GF-D8 (cell line): ENCODE measurements around the gene DSP.

ENCODE experiments used
- DNase-seq: peaks from one replicate; lab custom pipeline; 2025; lab: John Stamatoyannopoulos, UW

DSP gene

DNA sequence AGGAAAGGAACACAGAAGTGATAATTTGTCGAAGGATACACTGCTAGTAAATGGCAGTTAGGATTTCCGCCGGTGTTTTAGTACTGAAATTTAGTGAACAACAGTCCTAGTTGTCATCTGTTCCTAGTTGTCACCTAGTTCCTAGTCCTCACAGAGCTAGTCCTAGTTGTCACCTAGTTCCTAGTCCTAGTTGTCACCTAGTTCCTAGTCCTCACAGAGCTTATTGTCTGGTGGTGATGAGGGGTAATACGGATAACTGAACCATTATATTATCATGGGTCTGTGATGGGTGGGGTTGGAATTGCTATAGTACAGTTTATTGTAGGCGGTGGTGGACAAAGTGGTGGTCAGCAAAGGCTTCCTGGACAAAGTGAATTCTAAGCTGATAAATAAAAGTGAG lies 50.3 kb downstream of the DSP start:
- DNase-seq: no peak

DNA sequence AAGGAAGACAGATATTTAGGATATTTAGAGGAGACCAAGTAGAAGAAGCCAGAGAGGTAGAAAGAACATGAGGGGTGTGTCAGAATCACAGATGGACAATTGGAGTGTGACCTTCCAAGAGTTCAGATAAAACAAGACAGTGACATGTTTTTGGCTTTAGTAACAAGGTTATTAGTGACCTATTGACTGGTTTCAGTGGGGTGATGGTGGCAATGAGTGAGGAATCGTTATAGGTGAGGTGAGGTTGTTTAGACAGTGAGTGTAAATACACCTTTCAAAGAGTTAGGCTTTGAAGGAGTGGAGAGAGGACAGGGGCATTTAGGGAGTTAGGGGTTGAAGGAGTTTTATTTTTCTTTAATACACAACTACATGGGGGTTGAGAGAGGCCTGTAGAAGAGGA lies 51.8 kb downstream of the DSP start:
- DNase-seq: no peak

DNA sequence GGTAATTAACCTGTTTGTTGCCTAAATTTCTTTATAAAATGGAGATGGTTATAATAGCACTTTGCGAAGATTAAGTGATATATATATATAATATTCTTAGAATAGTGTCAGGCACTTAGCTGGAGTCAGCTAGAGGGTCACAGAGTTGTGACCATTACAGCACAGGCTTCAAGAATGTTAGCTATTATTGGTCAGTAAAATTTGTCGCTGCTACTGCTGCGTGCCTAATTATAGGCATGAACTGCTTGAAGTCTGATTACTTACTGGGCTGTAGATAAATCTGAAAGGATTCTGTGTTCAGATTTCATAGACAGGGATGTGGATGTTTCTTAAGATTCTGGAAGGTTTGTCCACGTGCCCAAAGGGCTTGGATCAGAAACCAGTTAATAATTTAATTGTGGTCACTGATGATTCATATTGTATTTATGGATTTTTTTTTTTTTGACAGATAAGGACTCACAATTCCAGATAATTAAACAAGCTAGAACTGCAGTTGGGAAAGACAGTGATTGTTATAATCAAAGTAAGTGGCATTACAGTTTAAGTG lies 53.2 kb downstream of the DSP start:
- no peak for DNase-seq

- DNase-seq: no peak
These were observed 62.5 kb downstream of the DSP start for GRCh38 chr6:7604003-7604402.

DNA sequence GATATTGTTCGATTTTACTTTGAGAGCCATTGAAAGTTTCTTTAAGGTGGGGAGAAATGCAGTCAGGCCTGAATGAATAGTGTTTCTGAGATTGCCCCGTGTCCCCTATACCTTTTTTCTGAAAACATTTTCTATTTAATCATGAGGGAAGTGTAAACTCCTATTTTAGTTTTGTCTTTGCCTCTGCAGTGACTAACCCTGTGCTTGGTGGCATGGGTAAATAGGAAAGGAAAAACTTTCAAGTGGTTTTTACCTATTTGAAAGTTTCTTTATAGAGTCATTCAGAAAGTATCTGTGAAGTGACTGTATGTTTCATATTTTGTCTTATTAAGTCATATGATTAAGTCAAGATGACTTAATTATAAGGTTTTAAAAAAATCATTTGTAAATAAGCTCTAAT lies 63.0 kb downstream of the DSP start:
- no peak for DNase-seq

- DNase-seq: no peak
These were observed 74.3 kb downstream of the DSP start for GRCh38 chr6:7615611-7616383.

GRCh38 chr6:7617801-7618764 lies 76.6 kb downstream of the DSP start:
- DNase-seq: no peak

DNA sequence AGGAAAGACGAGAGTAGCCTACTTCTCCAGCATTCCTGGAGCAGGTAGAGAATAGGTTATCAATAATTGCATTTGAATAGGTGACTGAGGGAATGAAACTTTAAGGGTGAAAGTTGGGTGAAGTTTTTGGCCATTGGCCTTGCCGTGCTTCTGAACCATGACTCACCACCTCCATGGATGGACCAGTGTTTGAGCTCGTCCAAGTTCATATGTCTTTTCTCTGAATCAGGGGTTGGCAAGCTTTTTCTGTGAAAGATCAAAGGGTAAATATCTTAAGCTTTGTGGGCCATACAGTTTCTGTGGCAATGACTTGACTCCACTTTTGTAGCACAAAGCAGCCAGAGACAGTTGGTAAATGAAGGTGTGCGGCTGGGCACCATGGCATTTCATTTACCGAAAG lies 80.3 kb downstream of the DSP start:
- DNase-seq: no peak

DNA sequence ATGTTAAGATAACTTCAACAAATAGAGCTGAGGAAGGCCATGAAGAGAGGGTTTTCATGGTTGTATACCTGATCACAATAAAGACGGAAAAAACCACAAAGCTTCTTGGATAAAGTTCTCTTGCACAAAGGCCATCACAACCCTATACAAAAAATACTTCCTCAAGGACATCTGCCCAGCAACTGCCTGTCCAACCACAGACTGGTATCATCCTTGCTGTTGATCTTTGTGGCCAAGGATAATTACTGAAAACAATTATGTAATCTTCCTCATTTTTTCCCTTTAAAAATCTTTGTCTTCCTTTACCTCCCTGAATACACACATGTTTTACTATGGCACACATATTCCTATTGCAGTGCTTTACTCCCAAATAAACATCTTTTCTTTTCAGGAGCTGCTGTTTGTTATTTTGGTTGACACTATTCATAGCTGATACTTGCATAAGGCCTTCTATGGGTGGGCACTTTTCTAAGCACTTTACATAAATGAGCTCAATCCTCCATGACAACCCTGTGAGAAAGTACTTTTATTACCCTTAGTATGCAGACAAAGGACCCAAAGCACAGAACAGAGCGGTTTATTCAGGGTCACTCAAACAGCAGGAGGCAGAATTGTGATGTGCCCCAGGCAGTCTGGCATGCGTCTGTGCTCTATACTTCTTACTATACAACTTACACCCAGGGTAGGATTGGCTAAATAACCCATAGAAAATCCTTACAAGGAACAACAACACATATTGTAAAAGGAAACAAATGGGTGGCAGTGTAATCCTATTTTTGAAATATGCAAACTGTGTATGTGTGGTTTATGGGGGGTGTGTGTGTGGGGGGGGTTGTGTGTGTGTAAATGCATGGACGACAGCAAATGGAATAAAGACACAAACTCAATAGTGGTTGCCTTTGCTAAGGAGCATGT lies 83.6 kb downstream of the DSP start:
- peak; percentile 3 for DNase-seq

DNA sequence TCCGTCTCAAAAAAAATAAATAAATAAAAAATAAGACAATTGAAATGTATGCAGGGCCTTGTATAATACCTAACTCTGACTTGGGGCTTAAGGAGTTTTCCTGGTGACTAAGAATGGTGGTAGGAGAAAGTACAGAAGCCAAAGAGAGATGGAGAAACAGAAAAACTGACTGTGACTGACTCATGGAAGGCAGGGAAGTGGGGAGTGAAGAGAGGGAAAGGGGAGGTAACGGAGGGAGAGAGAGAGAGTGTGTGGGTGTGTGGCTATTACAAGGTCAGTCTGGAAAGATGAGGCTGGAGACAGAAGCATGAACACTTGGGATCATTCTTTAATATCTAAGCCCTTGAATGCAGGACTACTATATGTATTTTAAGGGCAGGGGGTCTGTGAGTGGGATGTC lies 87.0 kb downstream of the DSP start:
- DNase-seq: no peak

- DNase-seq: no peak
These were observed 87.4 kb downstream of the DSP start for GRCh38 chr6:7628909-7629308.

DNA sequence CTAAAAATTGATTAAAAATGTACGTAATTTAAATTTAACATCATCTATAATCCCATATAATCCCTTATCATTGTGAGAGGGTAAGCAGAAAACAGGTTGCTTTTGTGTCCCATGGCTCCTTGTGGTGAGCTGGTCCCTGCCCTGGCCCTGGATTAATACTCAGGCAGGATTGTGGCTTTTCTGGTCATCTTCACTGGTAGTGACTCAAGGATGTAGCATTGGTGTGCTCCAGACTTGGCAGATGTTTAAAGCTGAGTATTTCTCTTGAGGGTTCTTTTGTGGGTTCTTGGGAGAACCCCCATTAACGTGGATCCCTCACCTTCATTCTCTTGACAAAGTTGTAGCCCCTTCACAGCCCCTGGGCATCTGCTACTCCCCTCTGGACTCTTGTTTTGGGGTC lies 87.8 kb downstream of the DSP start:
- DNase-seq: no peak

GRCh38 chr6:7630792-7631191 lies 89.3 kb downstream of the DSP start:
- no peak for DNase-seq

- no peak for DNase-seq
These were observed 90.0 kb downstream of the DSP start for GRCh38 chr6:7631466-7631865.

GRCh38 chr6:7632501-7633290 lies 91.2 kb downstream of the DSP start:
- DNase-seq: no peak

DNA sequence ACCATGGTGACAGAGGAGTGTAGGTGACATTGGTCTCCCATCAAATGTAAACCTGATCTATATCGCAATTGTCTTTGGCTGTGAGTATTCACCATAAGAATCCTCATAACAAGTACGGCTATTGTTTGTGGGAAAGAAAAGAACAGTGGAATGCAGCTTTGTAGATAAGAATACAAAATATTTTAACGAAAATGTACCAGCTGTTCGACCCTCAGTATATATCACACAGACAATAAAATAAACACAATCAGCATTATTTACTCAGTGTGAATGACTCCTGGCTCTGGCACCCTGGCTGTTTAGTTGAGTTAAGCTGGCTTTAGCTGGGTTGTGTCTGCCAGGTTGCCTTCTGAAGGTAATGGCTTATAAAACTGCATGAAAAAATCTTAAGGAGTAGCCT lies 91.9 kb downstream of the DSP start:
- no peak for DNase-seq

DNA sequence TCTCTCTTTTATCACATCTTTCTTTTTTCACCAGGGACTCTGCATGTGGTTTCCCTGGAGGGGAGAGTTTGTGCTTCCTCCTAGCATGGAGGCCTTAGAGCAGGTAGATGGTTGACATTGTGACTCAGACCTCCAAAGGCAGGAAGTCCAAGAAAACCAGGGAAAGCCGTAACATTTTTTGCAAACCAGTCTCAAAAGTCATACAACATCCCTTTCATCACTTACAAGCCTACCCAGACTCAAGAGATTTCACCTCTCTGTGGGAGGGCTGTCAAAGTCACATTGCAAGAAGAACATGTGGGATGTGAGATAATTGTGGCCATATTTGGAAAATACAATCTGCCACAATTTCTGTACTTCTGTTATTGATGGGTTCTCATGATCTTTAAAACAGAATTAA lies 94.7 kb downstream of the DSP start:
- no peak for DNase-seq
